COR-L47 (cell line): ENCODE data around the gene PROS1.
A peak's percentile ranks its signal among the peaks of the same experiment; 100 is the strongest.
"Not testable (repeated sequence)": the region's sequence is repeated elsewhere in the genome, so short reads cannot be mapped to it uniquely, and the experiment has no call there.

Experiments
- DNase-seq: peaks from one replicate; lab custom pipeline; 2025; lab: John Stamatoyannopoulos, UW

PROS1 gene

GRCh38 chr3:93969443-93969842, 4.3 kb downstream of the PROS1 start:
- DNase-seq = no peak

GRCh38 chr3:93965106-93965505, 8.6 kb downstream of the PROS1 start:
- DNase-seq = not testable (repeated sequence)

GRCh38 chr3:93962798-93963197, 10.9 kb downstream of the PROS1 start:
- DNase-seq = no peak

- DNase-seq = no peak
Observed at GRCh38 chr3:93961489-93961888, 12.2 kb downstream of the PROS1 start.

- DNase-seq = no peak
Observed at GRCh38 chr3:93961026-93961425, 12.7 kb downstream of the PROS1 start.

- peak; percentile 19 for DNase-seq
Observed at GRCh38 chr3:93949958-93950357, 23.7 kb downstream of the PROS1 start.

GRCh38 chr3:93937485-93937884, 36.2 kb downstream of the PROS1 start:
- DNase-seq = not testable (repeated sequence)

GRCh38 chr3:93936549-93936948, 37.1 kb downstream of the PROS1 start:
- no peak for DNase-seq

- DNase-seq = no peak
Observed at GRCh38 chr3:93934366-93935046, 39.2 kb downstream of the PROS1 start.

GRCh38 chr3:93931597-93932229, 42.0 kb downstream of the PROS1 start:
- DNase-seq = no peak

- DNase-seq = no peak
Observed at GRCh38 chr3:93930041-93930440, 43.7 kb downstream of the PROS1 start.

GRCh38 chr3:93926789-93927188, 46.9 kb downstream of the PROS1 start:
- DNase-seq = no peak

GRCh38 chr3:93924491-93924890, 49.2 kb downstream of the PROS1 start:
- DNase-seq = no peak

- DNase-seq = no peak
Observed at GRCh38 chr3:93923006-93923405, 50.7 kb downstream of the PROS1 start.

GRCh38 chr3:93917546-93918029, 56.1 kb downstream of the PROS1 start:
- not testable (repeated sequence) for DNase-seq

- not testable (repeated sequence) for DNase-seq
Observed at GRCh38 chr3:93913623-93914022, 60.1 kb downstream of the PROS1 start.

GRCh38 chr3:93911206-93911605, 62.5 kb downstream of the PROS1 start:
- DNase-seq = no peak

GRCh38 chr3:93910097-93910496, 63.6 kb downstream of the PROS1 start:
- no peak for DNase-seq

GRCh38 chr3:93907132-93907531, 66.6 kb downstream of the PROS1 start:
- no peak for DNase-seq

GRCh38 chr3:93906245-93906644, 67.5 kb downstream of the PROS1 start:
- DNase-seq = peak; percentile 20

GRCh38 chr3:93904568-93904967, 69.1 kb downstream of the PROS1 start:
- DNase-seq = no peak

GRCh38 chr3:93878250-93879017, 95.3 kb downstream of the PROS1 start:
- not testable (repeated sequence) for DNase-seq

GRCh38 chr3:93877427-93877826, 96.3 kb downstream of the PROS1 start:
- DNase-seq = not testable (repeated sequence)
